HCT116 (cell line): ENCODE measurements around the gene RAB36. TPM values are rescaled to one million over a fixed set of nuclear protein-coding genes. Genes with fewer than 3 reads are reported as not detected.

ENCODE experiments used
- ATAC-seq: fragments of 200-7000 bp; cut with Tn5 transposase; 2 replicates; pipeline ENCODE4 v1.9.1; 2020; ENCODE audit warnings: mild to moderate bottlenecking, moderate library complexity
- BruUV-seq: library from RNA; stranded (reverse); fragments of 400-500 nt; replicated peaks from 2 replicates; lab custom pipeline; 2021; lab: Mats Ljungman, UMichigan
- CTCF ChIA-PET: fragments of 300-600 bp; sonication (Branson Sonifier 250); formaldehyde crosslinking; loops from one replicate; lab custom pipeline; 2021; ENCODE audit warnings: antibody characterized with exemption; lab: Charles Lee
- POLR2A ChIA-PET: fragments of 300-600, 350-600 bp; sonication (Branson Sonifier 250); formaldehyde crosslinking; loops from one replicate; lab custom pipeline; 2021; ENCODE audit warnings: antibody characterized with exemption; lab: Charles Lee
- RAD21 ChIA-PET, 2 experiments: fragments of 300-600 bp; sonication (Branson Sonifier 250); formaldehyde crosslinking; loops; one replicate each; lab custom pipeline; 2023; ENCODE audit warnings: low total read pairs in 2 of 2; ENCODE audit not compliant: uncharacterized antibody in 2 of 2, unreplicated experiment in 2 of 2, low non-redundant PET in 1 of 2; lab: Charles Lee
- DNase-seq: peaks from one replicate; pipeline ENCODE4 v3.0.0-alpha.2; 2010; ENCODE audit warnings: low read depth, low spot score
- H2AFZ ChIP-seq: fragments of 200-600 bp; shearing (Covaris generic), sonication (generic); 2 replicates; pipeline ENCODE4 v1.6.1; 2017; ENCODE audit warnings: low read depth, mixed run types, mixed read lengths, antibody characterized with exemption, low read length; ENCODE audit not compliant: poor library complexity, severe bottlenecking
- H3K27ac ChIP-seq: 2 replicates; pipeline ENCODE4 v1.5.1; 2012; ENCODE audit warnings: low read depth, low read length
- H3K27me3 ChIP-seq: fragments of 200-600 bp; sonication (generic); 2 replicates; pipeline ENCODE4 v1.6.1; 2016; ENCODE audit warnings: mixed run types, low read length, mixed read lengths; ENCODE audit not compliant: insufficient read depth
- H3K36me3 ChIP-seq, 2 experiments: fragments of 200-500 bp in 1 of 2; fragments of 200-600 bp in 1 of 2; sonication (Bioruptor generic) in 1 of 2; sonication (generic) in 1 of 2; 2 replicates each; pipeline versions ENCODE4 v1.5.1 to v1.6.1; 2014 to 2016; ENCODE audit warnings: low read length in 2 of 2, inconsistent platforms in 1 of 2, mixed read lengths in 1 of 2, mixed run types in 1 of 2; ENCODE audit not compliant: insufficient read depth in 2 of 2, control insufficient read depth in 1 of 2
- H3K4me1 ChIP-seq, 2 experiments: fragments of 200-600 bp in 1 of 2; sonication (generic) in 1 of 2; 2 replicates each; pipeline versions ENCODE4 v1.5.1 to v1.6.1; 2012 to 2017; ENCODE audit warnings: low read length in 2 of 2, inconsistent platforms in 1 of 2, mild to moderate bottlenecking in 1 of 2, mixed read lengths in 1 of 2, mixed run types in 1 of 2, moderate library complexity in 1 of 2; ENCODE audit not compliant: insufficient read depth in 2 of 2, control insufficient read depth in 1 of 2
- H3K4me2 ChIP-seq: fragments of 200-600 bp; sonication (generic); 2 replicates; pipeline ENCODE4 v1.6.1; 2017; ENCODE audit warnings: mixed run types, low read length, mixed read lengths
- H3K4me3 ChIP-seq, 2 experiments: fragments of 200-600 bp in 1 of 2; sonication (generic) in 1 of 2; replicated peaks in 1 of 2; 2 replicates each; pipeline ENCODE4 v1.5.1; 2011 to 2016; ENCODE audit warnings: low read length in 2 of 2, control low read depth in 1 of 2, low read depth in 1 of 2, mild to moderate bottlenecking in 1 of 2, mixed read lengths in 1 of 2, mixed run types in 1 of 2
- H3K79me2 ChIP-seq: fragments of 200-600 bp; sonication (generic); 2 replicates; pipeline ENCODE4 v1.6.1; 2017; ENCODE audit warnings: mild to moderate bottlenecking, mixed run types, low read length, moderate library complexity, mixed read lengths; ENCODE audit not compliant: insufficient read depth
- H3K9ac ChIP-seq: fragments of 200-600 bp; sonication (generic); 2 replicates; pipeline ENCODE4 v1.6.1; 2016; ENCODE audit warnings: low read length, mixed read lengths
- H3K9me2 ChIP-seq: fragments of 200-600 bp; sonication (generic), shearing (Covaris generic); 2 replicates; pipeline ENCODE4 v1.6.1; 2017; ENCODE audit warnings: mixed run types, mild to moderate bottlenecking, moderate library complexity; ENCODE audit not compliant: insufficient read depth
- H3K9me3 ChIP-seq, 2 experiments: fragments of 200-500 bp in 1 of 2; fragments of 200-600 bp in 1 of 2; sonication (Bioruptor generic) in 1 of 2; sonication (generic) in 1 of 2; 2 replicates each; pipeline ENCODE4 v1.6.1; 2014 to 2017; ENCODE audit warnings: low read length in 2 of 2, mixed read lengths in 2 of 2, inconsistent platforms in 1 of 2, low read depth in 1 of 2, mild to moderate bottlenecking in 1 of 2, mixed run types in 1 of 2, moderate library complexity in 1 of 2; ENCODE audit not compliant: control insufficient read depth in 1 of 2, insufficient read depth in 1 of 2
- H4K20me1 ChIP-seq: fragments of 200-600 bp; sonication (generic), shearing (Covaris generic); 2 replicates; pipeline ENCODE4 v1.6.1; 2017; ENCODE audit warnings: mixed run types, mild to moderate bottlenecking, moderate library complexity; ENCODE audit not compliant: insufficient read depth
- CEBPB ChIP-seq: IDR thresholded peaks from 2 replicates; pipeline ENCODE4 v1.6.1; 2012; ENCODE audit warnings: low read depth
- CTCF ChIP-seq, 3 experiments: fragments of 200-600 bp in 1 of 3; sonication (generic) in 1 of 3; IDR thresholded peaks in 2 of 3; conservative IDR thresholded peaks in 1 of 3; 2 replicates each; pipeline ENCODE4 v1.5.1; 2012 to 2017; ENCODE audit warnings: low read depth in 2 of 3, low read length in 2 of 3, antibody characterized with exemption in 1 of 3, borderline replicate concordance in 1 of 3, control low read depth in 1 of 3, mild to moderate bottlenecking in 1 of 3, mixed read lengths in 1 of 3, mixed run types in 1 of 3, moderate library complexity in 1 of 3; ENCODE audit not compliant: insufficient read depth in 1 of 3
- POLR2AphosphoS5 ChIP-seq: IDR thresholded peaks from 2 replicates; pipeline ENCODE4 v1.6.1; 2011; ENCODE audit warnings: mild to moderate bottlenecking, low read depth, low read length, moderate library complexity
- SP1 ChIP-seq: IDR thresholded peaks from 2 replicates; pipeline ENCODE4 v1.6.1; 2012; ENCODE audit warnings: low read depth
- intact Hi-C: fragments of 100-400 bp; cut with micrococcal nuclease; formaldehyde crosslinking; loops from 2 replicates; pipeline ENCODE4 v1.10.0; 2022
- total RNA-seq: library from RNA; stranded (reverse); gene quantifications from one replicate; pipeline ENCODE4 v1.2.1, GENCODE V29; 2021; ENCODE audit not compliant: unreplicated experiment

Gene RAB36
- total RNA-seq, 1 experiment from 2014 or later, result 6.1 TPM

GRCh38 chr22:23124611-23125511, 20.4 kb upstream of the RAB36 start (continued):
- no peak for TF ChIP-seq CTCF (IDR thresholded peaks at IDR 0.05 in 2 of 3, conservative IDR thresholded peaks at IDR 0.05 in 1 of 3; ENCODE audit: borderline replicate concordance in 1 of 3, insufficient read depth in 1 of 3, low read depth in 2 of 3, low read length in 2 of 3)

DNA sequence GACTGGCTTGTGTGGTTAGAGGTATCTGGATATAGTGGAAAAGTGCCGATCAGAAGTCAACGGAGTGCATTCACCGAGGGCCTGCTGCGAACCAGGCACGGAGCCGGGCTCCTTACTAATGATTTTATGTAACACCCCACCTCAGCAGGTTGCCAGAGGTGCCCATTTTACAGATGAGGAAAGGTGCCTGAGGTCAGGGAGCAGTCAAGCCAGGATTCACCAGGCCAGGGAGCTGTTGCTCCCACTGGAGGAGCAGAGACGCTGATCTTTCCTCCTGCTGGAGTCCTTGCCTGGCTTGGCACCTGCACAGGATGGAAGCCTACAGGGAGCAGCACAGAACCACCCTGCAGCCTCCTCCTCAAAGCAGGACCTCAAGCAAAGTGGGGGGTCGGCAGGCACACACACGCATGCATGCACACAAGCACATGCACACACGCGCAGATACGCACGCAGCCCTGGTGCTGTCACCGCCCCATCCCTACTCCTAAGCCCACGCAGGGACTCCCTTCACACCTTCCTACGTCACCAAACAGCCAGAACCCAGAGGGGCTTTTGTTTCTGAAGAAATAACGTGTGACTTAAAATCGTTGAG, 19.7 kb upstream of the RAB36 start:
- CTCF ChIA-PET, result interaction anchor here (5.7 kb wide), 1 partner anchor 167 kb away, joined by 174 read pairs; no protein-coding TSS in a partner anchor
- ATAC-seq, result no peak
- Histone ChIP-seq H3K9me2 (no peaks in the 10 kb centered on the region), H3K79me2 (no peaks in the 10 kb centered on the region), H3K4me3 (no peak overlapping the region), H3K27me3 (no peaks in the 10 kb centered on the region), H3K36me3 (no peaks in the 10 kb centered on the region), H3K27ac (no peak overlapping the region), H4K20me1 (no peaks in the 10 kb centered on the region), H3K4me2 (no peak overlapping the region), H3K4me1 (0 out of 4 replicates have a peak, but pooled peaks cover 0 to 2% of the 10 kb centered on the region in 2 experiments), H3K9ac (no peak overlapping the region), H3K9me3 (no peaks in the 10 kb centered on the region), H2AFZ (no peak overlapping the region)
- intact Hi-C loops, result no loop called here
- DNase-seq, result no peak
- RAD21 ChIA-PET, result no interaction called here
- POLR2A ChIA-PET, result no interaction called here
- TF ChIP-seq POLR2AphosphoS5 (no peak), CEBPB (no peak), SP1 (no peak)
- BruUV-seq, result no TSS peak
